ENCODE data around the gene TMEM171. TPM values are rescaled to one million over a fixed set of nuclear protein-coding genes. Genes with fewer than 3 reads are reported as not detected.

TMEM171 gene
- total and polyA plus RNA-seq, 8 donors: 0.16 to 0.87 (median 0.27) TPM; not detected in 1

DNA sequence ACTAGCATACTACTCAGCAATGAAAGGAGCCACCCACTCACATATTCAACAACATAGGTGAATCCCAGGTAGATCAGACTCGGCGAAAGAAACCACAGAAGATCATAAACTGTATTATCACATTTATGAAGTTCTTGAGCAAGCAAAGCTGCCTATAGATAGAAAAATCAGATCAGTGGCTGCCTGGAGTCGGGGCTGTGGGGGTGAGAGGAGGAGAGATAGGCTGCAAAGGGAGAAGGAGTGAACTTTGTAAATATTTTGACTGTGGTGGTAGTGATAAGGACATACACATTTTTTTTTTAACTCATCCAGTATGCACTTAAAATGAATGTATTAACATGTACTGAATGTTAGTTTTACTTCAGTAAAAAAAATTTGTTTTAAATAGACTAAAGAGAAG lies 29.2 kb downstream of the TMEM171 start:
- Histone ChIP-seq H3K9me3 (no peaks in the 10 kb centered on the region), H3K4me1 (no peaks in the 10 kb centered on the region), H3K36me3 (no peaks in the 10 kb centered on the region), H3K27me3 (no peaks in the 10 kb centered on the region), H3K4me3 (no peak overlapping the region), H3K27ac (no peak overlapping the region)
- no peak for FAIRE-seq
- 39 to 44% methylated on average over 3 of the region's 3 CpGs for WGBS, 2 donors
- TF ChIP-seq, protein P1, sequence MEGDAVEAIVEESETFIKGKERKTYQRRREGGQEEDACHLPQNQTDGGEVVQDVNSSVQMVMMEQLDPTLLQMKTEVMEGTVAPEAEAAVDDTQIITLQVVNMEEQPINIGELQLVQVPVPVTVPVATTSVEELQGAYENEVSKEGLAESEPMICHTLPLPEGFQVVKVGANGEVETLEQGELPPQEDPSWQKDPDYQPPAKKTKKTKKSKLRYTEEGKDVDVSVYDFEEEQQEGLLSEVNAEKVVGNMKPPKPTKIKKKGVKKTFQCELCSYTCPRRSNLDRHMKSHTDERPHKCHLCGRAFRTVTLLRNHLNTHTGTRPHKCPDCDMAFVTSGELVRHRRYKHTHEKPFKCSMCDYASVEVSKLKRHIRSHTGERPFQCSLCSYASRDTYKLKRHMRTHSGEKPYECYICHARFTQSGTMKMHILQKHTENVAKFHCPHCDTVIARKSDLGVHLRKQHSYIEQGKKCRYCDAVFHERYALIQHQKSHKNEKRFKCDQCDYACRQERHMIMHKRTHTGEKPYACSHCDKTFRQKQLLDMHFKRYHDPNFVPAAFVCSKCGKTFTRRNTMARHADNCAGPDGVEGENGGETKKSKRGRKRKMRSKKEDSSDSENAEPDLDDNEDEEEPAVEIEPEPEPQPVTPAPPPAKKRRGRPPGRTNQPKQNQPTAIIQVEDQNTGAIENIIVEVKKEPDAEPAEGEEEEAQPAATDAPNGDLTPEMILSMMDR (IDR thresholded peaks at IDR 0.05): no peak
- intact Hi-C loops (cut with DNase I): no loop called here
- no peak for DNase-seq
- ATAC-seq: no peak

DNA sequence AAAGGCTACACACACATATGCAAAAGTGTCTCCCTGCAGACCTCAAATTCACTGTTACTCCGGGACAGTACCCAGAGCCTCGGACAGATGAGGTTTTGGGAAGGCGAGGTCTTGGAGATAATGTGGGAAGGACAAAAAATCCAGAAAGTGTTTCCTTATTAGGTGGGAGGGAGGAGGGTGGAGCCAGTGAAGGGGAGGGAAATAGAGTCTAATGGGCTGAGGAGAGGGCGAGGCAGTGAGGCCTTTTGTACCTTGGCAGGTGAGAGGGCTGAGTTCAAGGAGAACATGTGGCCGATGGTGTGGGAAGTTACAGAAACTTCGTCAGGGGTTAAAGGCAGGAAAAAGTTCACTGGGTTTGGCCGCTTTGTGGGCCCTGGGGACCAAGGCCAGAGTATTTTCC lies 30.5 kb downstream of the TMEM171 start:
- WGBS, 2 donors: 70 to 87% methylated on average over 7 of the region's 7 CpGs
- intact Hi-C loops (cut with DNase I): no loop called here
- H3K4me3 ChIP-seq: no peak overlapping the region
- H3K27me3 ChIP-seq: no peaks in the 10 kb centered on the region
- no peak overlapping the region for H3K27ac ChIP-seq
- TF ChIP-seq, protein P1 (IDR thresholded peaks at IDR 0.05): no peak
- DNase-seq (no peak), FAIRE-seq (no peak), ATAC-seq (no peak)
- H3K9me3 ChIP-seq: no peaks in the 10 kb centered on the region
- no peaks in the 10 kb centered on the region for H3K4me1 ChIP-seq
- no peaks in the 10 kb centered on the region for H3K36me3 ChIP-seq

DNA sequence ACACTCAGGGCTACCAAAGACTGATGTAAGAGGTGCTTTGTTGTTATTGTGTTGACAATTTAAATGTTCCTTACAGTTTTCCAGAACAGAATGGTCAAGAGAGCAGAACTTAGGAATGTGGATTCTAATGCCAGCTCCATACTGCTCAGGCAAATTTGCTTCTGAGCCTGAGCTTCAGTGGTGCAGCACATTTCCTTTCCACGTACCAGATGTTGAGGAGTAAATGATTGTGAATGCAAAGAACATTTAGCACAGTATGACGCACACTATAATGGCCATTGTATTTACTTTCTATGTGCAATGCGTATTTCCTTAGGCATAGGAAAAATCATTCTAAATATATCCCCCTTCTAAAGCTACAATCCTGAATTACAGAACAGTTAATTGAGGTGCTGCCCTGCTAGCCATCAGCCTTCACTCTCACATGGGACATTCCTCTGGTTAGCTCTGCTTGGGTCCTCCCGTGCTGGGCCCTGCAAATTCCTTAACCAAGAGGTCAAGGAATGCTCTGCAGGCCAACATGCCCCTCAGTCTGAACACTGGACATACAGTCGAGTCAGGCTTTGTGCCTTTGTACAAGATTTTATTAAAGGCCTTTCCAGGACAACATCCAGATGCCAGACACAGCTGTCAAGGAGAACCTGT lies 31.5 kb downstream of the TMEM171 start:
- WGBS, 2 donors: 78% methylated on average over 5 of the region's 5 CpGs
- TF ChIP-seq, protein P1 (IDR thresholded peaks at IDR 0.05): no peak
- H3K4me3 ChIP-seq: no peak overlapping the region
- no peak for ATAC-seq
- intact Hi-C loops (cut with DNase I): no loop called here
- no peaks in the 10 kb centered on the region for H3K27me3 ChIP-seq
- FAIRE-seq: no peak
- DNase-seq: no peak
- H3K27ac ChIP-seq: no peak overlapping the region
- H3K4me1 ChIP-seq: no peaks in the 10 kb centered on the region
- no peaks in the 10 kb centered on the region for H3K9me3 ChIP-seq
- no peaks in the 10 kb centered on the region for H3K36me3 ChIP-seq

GRCh38 chr5:73152411-73153388 lies 32.3 kb downstream of the TMEM171 start:
- 75 to 76% methylated on average over 14 of the region's 14 CpGs for WGBS, 2 donors
- FAIRE-seq (no peak), DNase-seq (no peak), ATAC-seq (peak in 1 of 4 donors; percentile 26)
- TF ChIP-seq, protein P1 (IDR thresholded peaks at IDR 0.05): no peak
- intact Hi-C loops (cut with DNase I): no loop called here
- H3K27ac ChIP-seq: no peak overlapping the region
- no peaks in the 10 kb centered on the region for H3K4me1 ChIP-seq
- H3K36me3 ChIP-seq: no peaks in the 10 kb centered on the region
- H3K27me3 ChIP-seq: no peaks in the 10 kb centered on the region
- no peak overlapping the region for H3K4me3 ChIP-seq
- H3K9me3 ChIP-seq: no peaks in the 10 kb centered on the region

All from pancreas (tissue), 10 donors.